ENCODE data around the gene REEP5. TPM values are rescaled to one million over a fixed set of nuclear protein-coding genes. Genes with fewer than 3 reads are reported as not detected.

The REEP5 gene
- total and polyA plus RNA-seq, 9 of the 15 experiments (the other 6 are each of a cell fraction or from before 2014, with no cell fraction given) = 14.7 to 102 (median 36.0) TPM

DNA sequence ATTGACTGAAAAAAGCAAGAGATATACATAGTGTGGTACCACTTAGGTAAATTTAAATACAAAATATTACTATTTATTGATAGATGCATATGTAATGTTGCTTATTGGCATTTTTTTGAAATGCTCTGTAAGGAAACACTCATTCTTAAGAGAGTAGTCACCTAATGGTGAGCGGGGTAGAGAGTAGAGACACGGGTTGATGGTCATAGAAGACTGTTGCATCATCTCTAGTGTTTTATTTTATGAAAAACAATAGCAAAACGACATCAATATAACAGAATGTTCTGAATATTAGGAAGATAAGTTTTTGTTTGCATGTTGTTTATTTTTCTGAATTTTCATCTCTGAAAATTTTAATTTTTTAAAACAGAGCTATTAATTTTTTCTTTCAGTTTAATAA lies 56.9 kb downstream of the REEP5 start (continued):
- TF ChIP-seq, protein P1, sequence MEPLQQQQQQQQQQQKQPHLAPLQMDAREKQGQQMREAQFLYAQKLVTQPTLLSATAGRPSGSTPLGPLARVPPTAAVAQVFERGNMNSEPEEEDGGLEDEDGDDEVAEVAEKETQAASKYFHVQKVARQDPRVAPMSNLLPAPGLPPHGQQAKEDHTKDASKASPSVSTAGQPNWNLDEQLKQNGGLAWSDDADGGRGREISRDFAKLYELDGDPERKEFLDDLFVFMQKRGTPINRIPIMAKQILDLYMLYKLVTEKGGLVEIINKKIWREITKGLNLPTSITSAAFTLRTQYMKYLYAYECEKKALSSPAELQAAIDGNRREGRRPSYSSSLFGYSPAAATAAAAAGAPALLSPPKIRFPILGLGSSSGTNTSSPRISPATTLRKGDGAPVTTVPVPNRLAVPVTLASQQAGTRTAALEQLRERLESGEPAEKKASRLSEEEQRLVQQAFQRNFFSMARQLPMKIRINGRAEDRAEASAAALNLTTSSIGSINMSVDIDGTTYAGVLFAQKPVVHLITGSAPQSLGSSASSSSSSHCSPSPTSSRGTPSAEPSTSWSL (CRISPR knock-in tag; IDR thresholded peaks at IDR 0.05; ENCODE audit: borderline replicate concordance) = no peak
- TF ChIP-seq, protein P2, sequence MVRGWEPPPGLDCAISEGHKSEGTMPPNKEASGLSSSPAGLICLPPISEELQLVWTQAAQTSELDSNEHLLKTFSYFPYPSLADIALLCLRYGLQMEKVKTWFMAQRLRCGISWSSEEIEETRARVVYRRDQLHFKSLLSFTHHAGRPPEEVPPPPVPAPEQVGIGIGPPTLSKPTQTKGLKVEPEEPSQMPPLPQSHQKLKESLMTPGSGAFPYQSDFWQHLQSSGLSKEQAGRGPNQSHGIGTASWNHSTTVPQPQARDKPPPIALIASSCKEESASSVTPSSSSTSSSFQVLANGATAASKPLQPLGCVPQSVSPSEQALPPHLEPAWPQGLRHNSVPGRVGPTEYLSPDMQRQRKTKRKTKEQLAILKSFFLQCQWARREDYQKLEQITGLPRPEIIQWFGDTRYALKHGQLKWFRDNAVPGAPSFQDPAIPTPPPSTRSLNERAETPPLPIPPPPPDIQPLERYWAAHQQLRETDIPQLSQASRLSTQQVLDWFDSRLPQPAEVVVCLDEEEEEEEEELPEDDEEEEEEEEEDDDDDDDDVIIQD (CRISPR knock-in tag; IDR thresholded peaks at IDR 0.05) = no peak
- TF ChIP-seq SMARCA5 (IDR thresholded peaks at IDR 0.05) (no peak), ZFP36 (IDR thresholded peaks at IDR 0.05; ENCODE audit: low read depth, low read length, partially characterized antibody) (no peak), CEBPG (CRISPR knock-in tag; IDR thresholded peaks at IDR 0.05) (no peak), CEBPG (tag; conservative IDR thresholded peaks at IDR 0.05 in 1 of 2, IDR thresholded peaks at IDR 0.05 in 1 of 2) (peak; percentile 24 to 60; a peak in 2 of 4 replicates)

DNA sequence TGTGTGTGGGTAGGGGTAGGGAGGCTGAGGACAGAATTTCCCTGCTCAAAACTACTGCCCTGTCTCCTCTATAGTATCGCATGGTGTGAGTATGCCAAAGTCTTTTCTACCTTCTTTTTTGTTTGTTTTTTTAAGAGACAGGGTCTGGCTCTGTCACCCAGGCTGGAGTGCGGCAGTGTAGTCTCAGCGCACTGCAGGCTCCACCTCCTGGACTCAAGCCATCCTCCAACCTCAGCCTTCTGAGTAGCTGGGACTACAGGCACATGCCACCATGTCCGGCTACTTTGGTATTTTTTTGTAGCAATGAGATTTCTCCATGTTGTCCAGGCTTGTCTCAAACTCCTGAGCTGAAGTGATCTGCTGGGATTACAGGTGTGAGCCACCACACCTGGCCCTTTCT lies 58.5 kb downstream of the REEP5 start:
- FAIRE-seq = no peak
- H3K9ac ChIP-seq (ENCODE audit: insufficient read depth in 1 of 2, low read depth in 2 of 2, low read length in 2 of 2) = 0 out of 4 replicates have a peak overlapping the region, but pooled peaks of 1 of the 2 experiments have one; percentile 13
- CTCF ChIA-PET (ENCODE audit: low intra/inter-chr PET ratio) = no interaction called here
- TF ChIP-seq RBM39 (optimal IDR thresholded peaks at IDR 0.05; ENCODE audit: low read depth, low read length) (no peak), SRSF1 (IDR thresholded peaks at IDR 0.05; ENCODE audit: low read depth, low read length) (no peak), NFXL1 (CRISPR knock-in tag; IDR thresholded peaks at IDR 0.05) (no peak)
- TF ChIP-seq, protein P3, sequence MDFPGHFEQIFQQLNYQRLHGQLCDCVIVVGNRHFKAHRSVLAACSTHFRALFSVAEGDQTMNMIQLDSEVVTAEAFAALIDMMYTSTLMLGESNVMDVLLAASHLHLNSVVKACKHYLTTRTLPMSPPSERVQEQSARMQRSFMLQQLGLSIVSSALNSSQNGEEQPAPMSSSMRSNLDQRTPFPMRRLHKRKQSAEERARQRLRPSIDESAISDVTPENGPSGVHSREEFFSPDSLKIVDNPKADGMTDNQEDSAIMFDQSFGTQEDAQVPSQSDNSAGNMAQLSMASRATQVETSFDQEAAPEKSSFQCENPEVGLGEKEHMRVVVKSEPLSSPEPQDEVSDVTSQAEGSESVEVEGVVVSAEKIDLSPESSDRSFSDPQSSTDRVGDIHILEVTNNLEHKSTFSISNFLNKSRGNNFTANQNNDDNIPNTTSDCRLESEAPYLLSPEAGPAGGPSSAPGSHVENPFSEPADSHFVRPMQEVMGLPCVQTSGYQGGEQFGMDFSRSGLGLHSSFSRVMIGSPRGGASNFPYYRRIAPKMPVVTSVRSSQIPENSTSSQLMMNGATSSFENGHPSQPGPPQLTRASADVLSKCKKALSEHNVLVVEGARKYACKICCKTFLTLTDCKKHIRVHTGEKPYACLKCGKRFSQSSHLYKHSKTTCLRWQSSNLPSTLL (IDR thresholded peaks at IDR 0.05) = no peak
- TF ChIP-seq, protein P4, sequence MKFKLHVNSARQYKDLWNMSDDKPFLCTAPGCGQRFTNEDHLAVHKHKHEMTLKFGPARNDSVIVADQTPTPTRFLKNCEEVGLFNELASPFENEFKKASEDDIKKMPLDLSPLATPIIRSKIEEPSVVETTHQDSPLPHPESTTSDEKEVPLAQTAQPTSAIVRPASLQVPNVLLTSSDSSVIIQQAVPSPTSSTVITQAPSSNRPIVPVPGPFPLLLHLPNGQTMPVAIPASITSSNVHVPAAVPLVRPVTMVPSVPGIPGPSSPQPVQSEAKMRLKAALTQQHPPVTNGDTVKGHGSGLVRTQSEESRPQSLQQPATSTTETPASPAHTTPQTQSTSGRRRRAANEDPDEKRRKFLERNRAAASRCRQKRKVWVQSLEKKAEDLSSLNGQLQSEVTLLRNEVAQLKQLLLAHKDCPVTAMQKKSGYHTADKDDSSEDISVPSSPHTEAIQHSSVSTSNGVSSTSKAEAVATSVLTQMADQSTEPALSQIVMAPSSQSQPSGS (CRISPR knock-in tag; IDR thresholded peaks at IDR 0.05) = no peak
- TF ChIP-seq, protein P5, sequence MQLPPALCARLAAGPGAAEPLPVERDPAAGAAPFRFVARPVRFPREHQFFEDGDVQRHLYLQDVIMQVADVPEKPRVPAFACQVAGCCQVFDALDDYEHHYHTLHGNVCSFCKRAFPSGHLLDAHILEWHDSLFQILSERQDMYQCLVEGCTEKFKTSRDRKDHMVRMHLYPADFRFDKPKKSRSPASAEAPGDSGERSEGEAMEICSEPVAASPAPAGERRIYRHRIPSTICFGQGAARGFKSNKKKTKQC (CRISPR knock-in tag; IDR thresholded peaks at IDR 0.05) = no peak
- TF ChIP-seq, protein P6, sequence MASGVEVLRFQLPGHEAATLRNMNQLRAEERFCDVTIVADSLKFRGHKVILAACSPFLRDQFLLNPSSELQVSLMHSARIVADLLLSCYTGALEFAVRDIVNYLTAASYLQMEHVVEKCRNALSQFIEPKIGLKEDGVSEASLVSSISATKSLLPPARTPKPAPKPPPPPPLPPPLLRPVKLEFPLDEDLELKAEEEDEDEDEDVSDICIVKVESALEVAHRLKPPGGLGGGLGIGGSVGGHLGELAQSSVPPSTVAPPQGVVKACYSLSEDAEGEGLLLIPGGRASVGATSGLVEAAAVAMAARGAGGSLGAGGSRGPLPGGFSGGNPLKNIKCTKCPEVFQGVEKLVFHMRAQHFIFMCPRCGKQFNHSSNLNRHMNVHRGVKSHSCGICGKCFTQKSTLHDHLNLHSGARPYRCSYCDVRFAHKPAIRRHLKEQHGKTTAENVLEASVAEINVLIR (CRISPR knock-in tag; IDR thresholded peaks at IDR 0.05) = no peak

More for the DNA sequence above, 58.5 kb downstream of the REEP5 start:
- peaks cover 0 to 12% of the 10 kb centered on the region in 2 experiments; a peak in 2 of 5 replicates for H3K4me1 ChIP-seq (replicated peaks in 1 of 2; ENCODE audit: control insufficient read depth in 2 of 2, insufficient read depth in 2 of 2, low read length in 2 of 2)
- no TSS peak for BruUV-seq (replicated peaks)
- H3K79me2 ChIP-seq (ENCODE audit: control insufficient read depth, insufficient read depth, low read length) = peaks cover 48% of the 10 kb centered on the region
- H3K27me3 ChIP-seq (ENCODE audit: control insufficient read depth in 2 of 2, insufficient read depth in 2 of 2, low read length in 2 of 2) = no peaks in the 10 kb centered on the region
- no peaks in the 10 kb centered on the region for H3K9me1 ChIP-seq (ENCODE audit: control insufficient read depth, insufficient read depth, low read length)
- H4K20me1 ChIP-seq (replicated peaks; ENCODE audit: control insufficient read depth, insufficient read depth, low read length) = no peaks in the 10 kb centered on the region
- POLR2A ChIA-PET = interaction anchor here (1.0 to 1.5 kb wide), 2 partner anchors 15 kb away, joined by 3 to 4 read pairs; no protein-coding TSS in a partner anchor
- DNase-seq (ENCODE audit: extremely low read depth in 1 of 4, low spot score in 3 of 4) (no peak), ATAC-seq (no peak)
- H3K9me3 ChIP-seq (replicated peaks; ENCODE audit: control insufficient read depth, insufficient read depth, low read depth, low read length) = no peaks in the 10 kb centered on the region
- no peak overlapping the region for H2AFZ ChIP-seq (ENCODE audit: low read depth, low read length)
- intact Hi-C loops (cut with micrococcal nuclease) (loop anchor here (5.0 kb wide), 2 partner anchors 114 to 171 kb away; partner anchors contain the start of gene DCP2), in situ Hi-C loops (cut with MboI) (no loop called here)
- H3K4me3 ChIP-seq = no peak overlapping the region
- no peak overlapping the region for H3K27ac ChIP-seq (ENCODE audit: extremely low read depth, low read depth, low read length)
- peaks cover 60% of the 10 kb centered on the region for H3K36me3 ChIP-seq (ENCODE audit: control insufficient read depth, insufficient read depth, low read length)
- H3K4me2 ChIP-seq (ENCODE audit: insufficient read depth, low read length) = no peak overlapping the region
- 90% methylated on average over 4 of the region's 4 CpGs for WGBS (ENCODE audit: insufficient coverage, low coverage, missing lambda C conversion rate)
